Astrocyte of the spinal cord (primary cell): ENCODE data around the gene CXCR5.
A peak's percentile ranks its signal among the peaks of the same experiment; 100 is the strongest.

Source experiments
- DNase-seq: peaks from one replicate; pipeline ENCODE4 v3.0.0; 2011; ENCODE audit warnings: low read depth, low spot score
- H3K4me3 ChIP-seq: 2 replicates; pipeline ENCODE4 v1.5.1; 2011; ENCODE audit warnings: low read depth, mild to moderate bottlenecking, low read length, moderate library complexity
- in situ Hi-C: cut with HindIII; loops from 2 replicates; pipeline ENCODE4 v1.10.0; 2017; ENCODE audit warnings: low sequenced_read_pairs
- TF ChIP-seq, protein P1 (sequence below): IDR thresholded peaks from 2 replicates; pipeline ENCODE4 v1.5.1; 2012; ENCODE audit warnings: low read depth, mild to moderate bottlenecking, low read length, inconsistent platforms

Gene CXCR5

DNA sequence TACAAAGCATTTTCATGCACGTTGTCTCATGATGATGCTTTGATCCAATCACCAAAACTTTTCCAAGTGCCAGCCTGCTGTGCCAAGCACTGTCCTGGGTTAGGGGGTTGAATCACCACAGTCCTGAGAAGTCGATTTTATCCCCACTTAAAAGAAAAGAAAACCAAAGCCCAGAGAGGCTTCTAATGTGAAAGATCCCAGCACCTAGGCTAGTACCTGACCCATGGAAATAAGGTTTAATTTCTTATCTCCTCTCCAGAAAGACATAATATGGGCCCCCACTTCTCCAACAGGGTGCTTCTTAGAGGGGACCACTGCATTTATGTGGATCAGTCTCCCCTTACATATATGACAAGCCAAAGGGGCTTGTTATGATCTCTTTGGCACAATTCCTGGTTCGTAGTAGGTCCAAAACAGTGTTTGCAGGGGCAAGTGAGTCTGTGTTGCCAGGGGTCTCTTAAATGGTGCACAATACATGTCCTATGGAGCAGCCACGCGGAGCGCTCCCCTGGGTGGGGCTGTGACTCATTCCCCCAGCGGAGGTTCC, 43.9 kb downstream of the CXCR5 start:
- TF ChIP-seq, protein P1, sequence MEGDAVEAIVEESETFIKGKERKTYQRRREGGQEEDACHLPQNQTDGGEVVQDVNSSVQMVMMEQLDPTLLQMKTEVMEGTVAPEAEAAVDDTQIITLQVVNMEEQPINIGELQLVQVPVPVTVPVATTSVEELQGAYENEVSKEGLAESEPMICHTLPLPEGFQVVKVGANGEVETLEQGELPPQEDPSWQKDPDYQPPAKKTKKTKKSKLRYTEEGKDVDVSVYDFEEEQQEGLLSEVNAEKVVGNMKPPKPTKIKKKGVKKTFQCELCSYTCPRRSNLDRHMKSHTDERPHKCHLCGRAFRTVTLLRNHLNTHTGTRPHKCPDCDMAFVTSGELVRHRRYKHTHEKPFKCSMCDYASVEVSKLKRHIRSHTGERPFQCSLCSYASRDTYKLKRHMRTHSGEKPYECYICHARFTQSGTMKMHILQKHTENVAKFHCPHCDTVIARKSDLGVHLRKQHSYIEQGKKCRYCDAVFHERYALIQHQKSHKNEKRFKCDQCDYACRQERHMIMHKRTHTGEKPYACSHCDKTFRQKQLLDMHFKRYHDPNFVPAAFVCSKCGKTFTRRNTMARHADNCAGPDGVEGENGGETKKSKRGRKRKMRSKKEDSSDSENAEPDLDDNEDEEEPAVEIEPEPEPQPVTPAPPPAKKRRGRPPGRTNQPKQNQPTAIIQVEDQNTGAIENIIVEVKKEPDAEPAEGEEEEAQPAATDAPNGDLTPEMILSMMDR = no peak
- in situ Hi-C loops = no loop called here
- no peak overlapping the region for H3K4me3 ChIP-seq
- no peak for DNase-seq

DNA sequence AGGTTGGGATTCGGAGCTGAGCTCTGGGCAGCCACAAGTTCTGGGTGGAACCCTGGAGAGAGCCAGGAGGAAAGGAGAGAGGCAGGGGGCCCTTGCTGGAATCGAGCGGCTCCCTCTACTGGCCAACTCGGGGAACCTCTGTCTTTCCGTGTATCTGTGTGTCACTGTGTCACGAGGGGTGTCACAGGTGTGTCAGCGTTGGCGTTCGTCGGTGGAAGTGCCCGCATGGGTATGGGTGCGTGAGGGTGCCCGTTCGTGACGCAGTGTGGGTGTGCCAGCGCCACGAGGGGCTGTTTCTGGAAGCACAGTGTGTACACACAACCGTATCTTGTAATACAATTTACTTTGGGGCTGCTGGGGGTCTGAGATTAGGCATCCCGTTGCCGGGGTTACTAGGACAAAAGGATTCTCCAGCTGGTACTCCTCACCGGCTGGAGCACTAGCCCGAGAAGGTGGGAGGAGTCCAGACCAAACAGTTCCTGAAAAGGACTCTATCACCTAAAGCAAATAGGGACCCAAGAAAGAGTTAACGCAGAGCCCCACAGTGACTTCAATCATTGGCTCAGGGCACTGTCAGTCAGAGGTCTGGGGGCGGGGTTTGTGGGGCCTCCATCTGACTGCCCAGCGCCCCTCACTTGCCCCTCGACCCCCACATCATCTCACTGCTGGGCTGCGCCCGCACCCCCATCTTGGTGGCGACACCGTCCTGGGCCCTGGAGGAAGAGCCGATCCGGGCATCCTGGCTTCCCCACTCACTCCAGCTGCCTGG, 44.6 kb downstream of the CXCR5 start:
- peak; percentile 93 for DNase-seq
- peak overlapping the region; percentile 65 for H3K4me3 ChIP-seq
- in situ Hi-C loops = no loop called here
- TF ChIP-seq, protein P1 = peak; percentile 94

DNA sequence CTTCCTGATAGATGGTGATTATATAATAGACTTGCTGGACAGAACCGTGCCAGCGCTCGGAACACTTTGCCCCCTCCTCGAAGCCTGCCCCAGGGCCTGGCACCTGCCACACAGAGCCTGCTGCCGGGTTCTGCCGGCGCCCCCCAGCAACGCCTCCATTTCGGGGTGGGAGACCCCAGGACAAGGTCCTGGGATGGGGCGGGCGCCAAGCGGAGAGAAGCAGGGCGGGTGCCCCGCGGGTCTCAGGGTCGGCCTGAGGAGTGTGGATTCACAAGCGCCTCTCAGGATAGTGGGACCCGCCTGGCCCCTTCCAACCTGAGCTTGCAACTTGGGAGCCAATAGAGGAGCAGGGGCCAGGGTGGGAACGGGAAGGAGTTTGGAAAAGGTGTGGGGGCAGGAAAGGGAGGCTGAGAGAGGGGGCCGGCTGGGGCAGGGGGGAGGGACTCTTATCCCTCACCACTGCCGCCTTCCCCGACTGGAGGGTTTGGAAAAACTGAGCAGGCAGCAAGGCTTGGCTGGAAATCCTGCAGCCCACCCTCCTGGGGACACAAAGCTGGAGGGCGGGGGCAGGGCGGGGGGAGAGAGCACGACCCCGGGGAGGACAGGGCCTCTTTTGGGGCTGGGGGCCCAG, 45.3 kb downstream of the CXCR5 start:
- in situ Hi-C loops = no loop called here
- H3K4me3 ChIP-seq = peak overlapping the region; percentile 65
- DNase-seq = peak; percentile 75
- TF ChIP-seq, protein P1 = no peak

DNA sequence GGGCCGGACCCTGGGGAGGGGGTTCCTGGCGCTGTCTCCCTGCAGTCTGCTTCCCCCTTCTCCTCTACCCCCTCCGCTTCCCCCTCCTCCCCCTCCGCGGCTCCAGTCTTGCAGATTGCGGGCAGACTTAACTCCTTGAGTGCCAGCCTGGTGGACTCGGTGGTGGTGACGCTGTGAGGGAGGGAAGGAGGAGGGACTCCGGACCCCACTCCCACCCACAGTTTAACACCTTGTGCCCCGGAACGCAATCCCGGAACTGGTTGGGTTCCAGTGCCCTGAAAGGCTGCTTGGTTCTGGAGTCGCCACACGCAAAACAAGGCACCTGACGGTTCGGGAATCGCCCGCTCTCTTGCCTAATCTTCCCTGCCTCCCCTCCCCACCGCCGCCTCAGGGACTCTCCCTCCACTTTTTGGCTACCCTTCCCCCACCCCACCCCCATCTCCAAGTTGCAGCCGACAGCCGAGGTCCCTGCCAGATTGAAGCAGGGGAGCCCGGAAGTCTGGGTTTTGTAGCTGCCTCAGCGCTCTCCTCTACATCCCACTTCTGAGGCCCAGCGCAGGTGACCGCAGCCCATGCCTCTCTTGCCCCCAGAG, 45.9 kb downstream of the CXCR5 start:
- in situ Hi-C loops = no loop called here
- H3K4me3 ChIP-seq = peak overlapping the region; percentile 65
- DNase-seq = peak; percentile 86
- TF ChIP-seq, protein P1 = no peak

DNA sequence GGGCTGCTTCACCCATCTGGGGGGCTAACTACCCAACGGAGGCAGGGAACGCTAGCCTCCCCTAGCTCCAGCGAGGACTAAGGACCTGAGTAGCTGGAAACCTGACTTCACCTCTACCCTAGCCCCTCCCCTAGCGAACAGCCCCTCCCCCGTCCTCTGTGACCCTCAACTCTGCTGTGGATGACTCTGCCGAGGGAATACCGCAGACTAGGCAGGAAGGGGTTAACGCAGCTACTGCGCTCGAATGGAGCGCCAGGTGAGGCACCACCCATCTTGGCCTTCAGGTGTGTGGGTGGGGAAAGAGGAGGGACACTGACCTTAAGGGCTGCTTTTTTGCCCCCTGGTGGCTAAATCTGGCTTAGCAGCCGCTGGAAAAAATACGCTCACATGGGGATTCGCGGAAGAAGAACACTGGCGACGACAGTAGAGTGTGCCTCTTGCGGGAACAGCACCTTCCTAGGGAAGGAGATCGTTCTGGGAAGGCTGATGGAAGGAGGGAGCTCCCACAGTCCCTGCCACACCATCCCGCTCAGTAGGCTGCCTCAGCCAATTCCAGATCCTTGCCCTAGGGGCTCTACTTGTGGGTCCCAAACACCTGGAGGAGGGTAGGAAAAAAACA, 46.5 kb downstream of the CXCR5 start:
- DNase-seq = peak; percentile 78
- TF ChIP-seq, protein P1 = peak; percentile 94
- peak overlapping the region; percentile 65 for H3K4me3 ChIP-seq
- in situ Hi-C loops = no loop called here

DNA sequence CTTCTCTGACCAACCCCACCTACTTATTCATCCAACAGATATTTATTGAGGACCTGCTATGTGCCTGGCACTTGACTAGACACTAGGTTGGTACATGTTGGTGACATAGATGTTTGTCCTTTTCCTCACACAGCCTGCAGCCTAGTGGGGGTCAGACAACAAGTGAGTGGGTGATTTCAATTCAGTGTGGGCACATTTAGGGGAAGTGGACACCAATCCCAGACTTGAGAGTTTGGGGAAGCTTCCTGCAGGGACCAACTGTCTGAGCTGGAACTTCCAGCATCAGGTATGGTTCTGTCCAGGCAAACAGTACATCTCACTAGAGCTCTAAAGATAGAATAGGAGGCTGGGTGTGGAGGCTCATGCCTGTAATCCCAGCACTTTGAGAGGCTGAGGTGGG, 47.9 kb downstream of the CXCR5 start:
- no peak overlapping the region for H3K4me3 ChIP-seq
- TF ChIP-seq, protein P1 = no peak
- in situ Hi-C loops = no loop called here
- no peak for DNase-seq
